ENCODE measurements around the gene SPRED2. TPM values are rescaled to one million over a fixed set of nuclear protein-coding genes. Genes with fewer than 3 reads are reported as not detected.

The SPRED2 gene
- total and polyA plus RNA-seq, 2 donors from 2014 or later = 8.9 to 42.3 TPM

DNA sequence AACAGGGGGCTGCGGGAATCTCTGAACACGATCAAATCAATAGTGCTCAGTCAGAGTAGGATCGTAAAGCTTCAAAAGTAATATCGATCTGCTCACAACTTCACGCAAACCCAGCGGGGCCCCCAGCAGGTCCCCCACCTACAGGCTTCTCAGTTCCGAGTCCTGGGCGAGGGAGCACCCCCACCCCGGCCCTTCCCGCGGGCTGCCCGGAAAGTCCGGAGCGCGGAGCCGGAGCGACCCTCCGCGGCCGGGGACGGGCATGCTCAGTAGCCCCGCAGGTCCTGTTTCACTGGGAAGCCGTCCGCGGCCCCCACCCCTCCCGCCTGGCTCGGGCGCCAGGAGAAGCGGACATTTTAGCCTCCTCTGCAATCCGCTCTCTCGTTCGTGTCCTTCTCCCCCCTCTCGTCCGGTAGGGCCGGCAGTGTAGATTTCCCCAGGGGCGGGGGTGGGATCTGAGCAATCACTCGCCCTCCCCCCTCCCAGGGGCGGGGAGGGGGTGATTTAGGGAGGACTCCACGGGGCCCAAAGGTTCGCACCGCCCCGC is 3.3 kb upstream of the SPRED2 start:
- peaks cover 0 to 5% (median 2%) of the 10 kb centered on the region in 3 donors for H3K4me1 ChIP-seq (ENCODE audit: control insufficient read depth in 2 of 3, insufficient read depth in 2 of 3, low read depth in 1 of 3, low read length in 3 of 3)
- peak overlapping the region; percentile 27 to 76 (median 48) for H3K9ac ChIP-seq (ENCODE audit: low read length in 3 of 3)
- H3K27me3 ChIP-seq (ENCODE audit: control insufficient read depth, insufficient read depth, low read length) = no peaks in the 10 kb centered on the region
- peak; percentile 92 to 96 (median 94) for DNase-seq
- intact Hi-C loops (cut with DNase I) = loop anchor here (10.0 kb wide), 1 partner anchor 171 kb away; no protein-coding TSS in a partner anchor
- H3K9me3 ChIP-seq (ENCODE audit: control insufficient read depth in 2 of 3, insufficient read depth in 1 of 3, low read length in 3 of 3) = no peaks in the 10 kb centered on the region
- no peak for TF ChIP-seq CTCF (IDR thresholded peaks at IDR 0.05; ENCODE audit: borderline replicate concordance, extremely low read depth, insufficient read depth)
- H3K27ac ChIP-seq (ENCODE audit: low read depth in 2 of 2, low read length in 2 of 2) = peak overlapping the region; percentile 91 to 95
- FAIRE-seq = no peak
- H3K36me3 ChIP-seq (ENCODE audit: control insufficient read depth in 2 of 3, insufficient read depth in 3 of 3, low read length in 3 of 3) = no peaks in the 10 kb centered on the region
- H3K4me3 ChIP-seq (ENCODE audit: low read length in 3 of 3) = peak overlapping the region; percentile 69 to 89 (median 89)

DNA sequence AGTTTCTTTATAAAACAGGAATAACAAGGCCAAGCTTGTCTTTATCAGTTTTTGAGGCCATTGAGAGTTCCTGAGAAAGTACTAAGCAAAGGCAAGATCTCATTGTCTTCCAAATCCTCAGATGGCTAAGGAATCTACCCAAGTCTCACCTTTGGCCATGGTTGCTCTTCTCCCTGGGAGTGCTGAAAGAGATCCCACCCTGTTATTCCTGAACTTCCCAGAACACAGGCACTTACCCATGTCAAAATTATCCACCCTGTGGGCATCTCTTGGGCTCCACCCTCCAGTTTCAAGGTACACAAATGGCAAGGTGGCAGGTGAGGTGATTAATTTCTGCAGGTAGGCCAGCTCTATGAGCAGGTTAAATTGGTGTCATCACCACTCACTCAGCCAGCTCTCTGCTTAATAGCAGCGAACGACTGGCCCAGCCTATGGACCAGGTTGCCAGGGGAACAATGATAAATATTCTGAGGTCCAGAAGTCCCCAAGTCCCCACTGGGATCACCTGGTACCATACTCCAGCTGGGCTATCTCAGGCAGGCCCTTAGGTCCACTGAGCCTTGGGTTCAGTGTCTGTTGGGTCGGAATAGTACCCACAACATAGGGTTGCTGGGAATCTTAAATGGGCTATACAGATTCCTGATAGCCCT is 2.3 kb upstream of the SPRED2 start:
- Histone ChIP-seq H3K36me3 (ENCODE audit: control insufficient read depth in 2 of 3, insufficient read depth in 3 of 3, low read length in 3 of 3) (no peaks in the 10 kb centered on the region), H3K9ac (ENCODE audit: low read length in 3 of 3) (peak overlapping the region in 1 of 3 donors; percentile 76), H3K27me3 (ENCODE audit: control insufficient read depth, insufficient read depth, low read length) (no peaks in the 10 kb centered on the region), H3K9me3 (ENCODE audit: control insufficient read depth in 2 of 3, insufficient read depth in 1 of 3, low read length in 3 of 3) (no peaks in the 10 kb centered on the region), H3K27ac (ENCODE audit: low read depth in 2 of 2, low read length in 2 of 2) (peak overlapping the region in 1 of 2 donors; percentile 95), H3K4me3 (ENCODE audit: low read length in 3 of 3) (peak overlapping the region in 1 of 3 donors; percentile 89), H3K4me1 (ENCODE audit: control insufficient read depth in 2 of 3, insufficient read depth in 2 of 3, low read depth in 1 of 3, low read length in 3 of 3) (peaks cover 0 to 8% (median 5%) of the 10 kb centered on the region in 3 donors)
- no peak for FAIRE-seq
- intact Hi-C loops (cut with DNase I) = loop anchor here (10.0 kb wide), 1 partner anchor 170 kb away; no protein-coding TSS in a partner anchor
- no peak for DNase-seq
- no peak for TF ChIP-seq CTCF (IDR thresholded peaks at IDR 0.05; ENCODE audit: borderline replicate concordance, extremely low read depth, insufficient read depth)

DNA sequence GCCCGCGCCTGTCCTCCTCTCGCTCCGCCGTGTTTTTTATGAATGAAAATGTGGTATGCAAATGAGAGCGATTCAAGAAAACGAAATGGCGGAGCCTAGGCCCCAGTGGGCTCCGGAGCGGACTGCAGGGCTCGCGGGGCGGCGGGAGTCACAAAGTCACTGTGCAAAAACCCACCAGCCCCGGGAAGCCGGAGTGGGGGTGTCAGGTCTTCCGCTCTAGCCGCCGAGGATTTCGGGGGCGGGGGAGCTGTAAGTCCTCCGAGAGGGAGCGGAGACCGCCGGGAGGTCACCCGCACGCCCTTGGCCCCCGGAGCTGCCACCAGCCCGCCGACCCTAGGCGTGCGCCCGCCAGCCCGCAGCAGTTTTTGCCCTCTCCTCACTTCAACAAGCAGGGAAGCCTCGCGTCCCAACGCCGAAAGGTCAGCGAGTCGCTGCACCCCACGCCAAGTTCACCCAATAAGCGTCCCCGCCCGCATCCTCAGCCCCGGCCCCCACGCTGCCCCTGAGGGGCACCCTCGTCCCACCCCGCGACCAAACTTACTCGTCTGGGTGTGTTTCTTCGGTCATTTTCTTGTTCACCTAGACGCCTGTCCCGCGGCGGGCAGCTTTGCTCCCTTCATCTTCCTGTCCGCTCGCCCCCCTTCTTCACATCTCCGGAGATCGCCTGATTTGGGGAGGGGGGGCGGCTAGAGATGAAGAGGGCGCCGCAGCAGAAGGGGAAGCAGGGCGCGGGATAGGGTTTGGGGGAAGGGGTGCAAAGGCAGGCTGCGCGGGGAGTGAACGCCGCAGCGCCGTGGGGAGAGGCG is 775 bp downstream of the SPRED2 start:
- TF ChIP-seq CTCF (IDR thresholded peaks at IDR 0.05; ENCODE audit: borderline replicate concordance, extremely low read depth, insufficient read depth) = no peak
- no peak for FAIRE-seq

More for the DNA sequence above, 775 bp downstream of the SPRED2 start:
- intact Hi-C loops (cut with DNase I) = loop anchor here (10.0 kb wide), 1 partner anchor 167 kb away; no protein-coding TSS in a partner anchor
- DNase-seq = peak; percentile 62 to 87 (median 83)
- Histone ChIP-seq H3K27ac (ENCODE audit: low read depth in 2 of 2, low read length in 2 of 2) (peak overlapping the region; percentile 94 to 96), H3K9ac (ENCODE audit: low read length in 3 of 3) (peak overlapping the region; percentile 15 to 82 (median 74)), H3K4me3 (ENCODE audit: low read length in 3 of 3) (peak overlapping the region; percentile 62 to 82 (median 75)), H3K36me3 (ENCODE audit: control insufficient read depth in 2 of 3, insufficient read depth in 3 of 3, low read length in 3 of 3) (no peaks in the 10 kb centered on the region), H3K4me1 (ENCODE audit: control insufficient read depth in 2 of 3, insufficient read depth in 2 of 3, low read depth in 1 of 3, low read length in 3 of 3) (peaks cover 0 to 4% (median 3%) of the 10 kb centered on the region in 3 donors), H3K27me3 (ENCODE audit: control insufficient read depth, insufficient read depth, low read length) (no peaks in the 10 kb centered on the region), H3K9me3 (ENCODE audit: control insufficient read depth in 2 of 3, insufficient read depth in 1 of 3, low read length in 3 of 3) (no peaks in the 10 kb centered on the region)
